Activated CD8-positive, alpha-beta memory T cell treated with anti-CD3 and anti-CD28 coated beads for 1 hour (primary cell): Measurements from ENCODE around the gene VPS26A.
A peak's percentile ranks its signal among the peaks of the same experiment; 100 is the strongest.

Experiments used
- DNase-seq, 2 donors: peaks; one replicate each; pipeline ENCODE4 v3.0.0-alpha.2; 2020; ENCODE audit warnings: low read depth in 1 of 2; ENCODE audit errors: extremely low read depth in 1 of 2

Gene VPS26A

DNA sequence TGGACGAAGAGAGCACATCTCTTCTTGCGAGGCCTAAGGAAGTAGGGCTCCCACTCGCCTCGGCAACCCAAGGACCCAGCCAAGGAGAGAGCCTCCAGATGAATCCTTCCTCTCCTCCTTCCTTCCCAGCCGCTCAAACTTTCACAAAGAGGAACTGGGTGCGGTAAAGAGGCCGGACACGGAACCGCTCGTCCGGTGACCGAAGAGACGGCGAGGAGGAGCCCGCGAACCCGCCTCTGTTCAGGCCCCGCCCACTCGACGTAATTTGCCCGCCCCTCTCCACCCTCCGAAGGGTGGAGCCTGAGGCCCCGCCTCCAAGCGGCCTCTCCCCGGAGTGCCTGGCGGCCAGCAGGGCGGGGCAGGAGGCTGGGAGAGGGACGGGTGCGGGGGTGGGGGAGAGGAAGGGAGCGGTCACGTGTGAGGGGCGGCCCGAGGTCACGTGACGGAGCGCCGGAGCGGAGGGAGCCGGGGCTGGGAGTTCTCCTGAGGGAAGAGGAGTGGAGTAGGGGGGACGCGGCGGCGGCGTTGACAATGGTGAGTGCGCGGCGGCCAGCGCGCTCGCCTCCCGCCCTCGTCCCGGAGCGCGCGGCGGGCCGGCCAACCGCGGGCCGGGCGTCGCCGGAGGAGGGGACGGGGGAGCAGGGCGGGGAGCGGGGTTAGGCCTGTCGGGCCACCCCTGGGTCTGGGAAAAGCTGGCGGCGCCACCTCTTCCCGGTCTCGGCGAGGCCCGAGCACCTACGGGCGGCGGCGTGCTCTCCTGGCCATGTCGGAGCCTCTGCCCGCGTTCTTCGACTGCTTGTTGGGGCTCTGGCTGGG lies at the start of gene VPS26A:
VPS26A (plus strand) TSS at position 432 of the 816 bp plus-strand sequence; CDS start at position 532, 100 bp downstream.
- peak; percentile 96 to 98 for DNase-seq

DNA sequence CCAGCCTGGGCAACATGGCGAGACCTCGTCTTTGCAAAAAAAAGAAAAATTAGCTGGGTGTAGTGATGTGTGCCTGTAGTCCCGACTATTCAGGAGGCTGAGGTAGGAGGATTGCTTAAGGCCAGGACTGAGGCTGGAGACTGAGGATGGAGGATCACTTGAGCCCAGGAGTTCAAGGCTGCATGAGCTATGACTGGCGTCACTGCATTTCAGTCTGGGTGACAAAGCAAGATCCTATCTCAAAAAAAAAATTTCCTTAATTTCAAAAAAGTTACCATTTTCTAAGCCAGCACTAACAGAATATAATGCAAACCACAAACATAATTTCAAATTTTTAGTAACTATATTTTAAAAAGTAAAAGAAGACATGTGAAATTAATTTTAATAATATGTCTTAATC lies 49.4 kb upstream of the VPS26A start:
- DNase-seq = no peak

DNA sequence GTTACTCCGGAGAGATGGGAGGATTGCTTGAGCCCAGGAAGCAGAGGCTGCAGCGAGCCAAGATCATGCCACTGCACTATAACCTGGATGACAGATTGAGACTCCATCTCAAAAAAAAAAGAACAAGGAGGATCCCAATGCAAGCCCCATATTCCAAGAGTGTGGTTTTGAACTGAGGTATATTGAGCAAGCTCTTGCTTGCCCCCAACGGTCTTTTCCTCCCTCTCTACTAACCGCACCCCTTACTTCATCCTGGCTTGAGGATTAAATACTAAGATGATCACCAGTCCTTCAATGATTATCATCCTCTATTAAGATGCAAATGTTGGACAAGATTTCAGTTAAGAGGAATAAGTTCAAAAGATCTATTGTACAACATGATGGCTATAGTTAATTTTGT lies 48.5 kb upstream of the VPS26A start:
- DNase-seq = no peak

DNA sequence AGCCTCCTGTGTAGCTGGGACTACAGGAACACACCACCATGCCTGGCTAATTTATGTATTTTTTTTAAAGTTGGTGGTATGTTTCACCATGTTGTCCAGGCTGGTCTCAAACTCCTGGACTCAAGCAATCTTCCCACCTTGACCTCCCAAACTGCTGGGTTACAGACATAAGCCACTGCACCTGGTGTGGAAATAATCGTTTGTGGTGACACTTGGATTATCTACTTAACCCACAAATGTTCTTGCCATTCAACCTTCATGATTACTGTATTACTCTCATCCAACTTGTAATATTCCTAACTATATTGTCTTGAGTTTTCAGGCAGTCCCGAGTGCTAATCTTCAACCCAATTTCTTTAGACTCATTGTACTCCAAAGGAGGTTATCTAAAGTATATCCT lies 45.7 kb upstream of the VPS26A start:
- no peak for DNase-seq

DNA sequence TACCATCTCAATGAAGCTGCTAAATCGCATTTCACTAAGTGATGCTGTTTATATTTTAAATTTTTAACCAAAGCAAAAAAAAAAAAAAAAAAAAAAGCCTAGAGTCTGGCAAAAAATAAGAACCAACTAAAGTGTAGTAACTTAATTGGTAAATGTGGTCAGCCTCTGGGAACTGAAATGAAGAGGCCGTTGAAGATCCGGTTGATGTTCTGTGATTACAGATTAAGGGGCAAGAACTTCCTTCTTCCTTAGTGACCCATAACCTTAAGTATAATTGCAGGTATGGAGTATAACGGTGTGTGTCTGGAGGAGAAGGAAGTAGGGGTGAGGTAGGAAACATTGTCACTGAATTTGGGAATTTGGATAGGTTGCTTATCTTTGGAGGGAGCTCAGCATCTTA lies 43.8 kb upstream of the VPS26A start:
- DNase-seq = no peak

DNA sequence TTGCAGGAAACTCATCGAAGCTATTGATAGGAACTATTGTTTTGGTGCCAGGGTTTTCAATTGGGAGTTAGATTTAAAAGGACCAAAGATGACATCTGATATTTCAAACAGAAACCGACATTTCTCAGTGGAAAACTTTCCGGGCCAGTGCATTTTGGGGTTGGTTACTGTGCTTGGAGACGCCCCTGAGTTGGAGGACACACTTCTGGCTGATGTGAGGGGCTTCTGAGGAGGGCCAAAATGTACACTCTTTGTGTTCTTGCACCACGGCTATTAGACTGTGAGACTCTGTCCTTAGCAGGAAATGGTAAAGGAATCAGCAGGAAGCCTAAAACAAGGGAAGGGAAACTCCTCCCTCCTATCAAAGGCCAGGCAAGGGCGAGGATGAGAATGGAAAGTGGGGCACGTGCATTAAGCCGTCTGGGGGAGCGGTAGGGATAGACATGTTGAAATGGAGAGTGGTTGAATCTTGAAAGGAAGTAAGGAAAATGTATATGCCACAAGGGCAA lies 37.9 kb upstream of the VPS26A start:
- no peak for DNase-seq

DNA sequence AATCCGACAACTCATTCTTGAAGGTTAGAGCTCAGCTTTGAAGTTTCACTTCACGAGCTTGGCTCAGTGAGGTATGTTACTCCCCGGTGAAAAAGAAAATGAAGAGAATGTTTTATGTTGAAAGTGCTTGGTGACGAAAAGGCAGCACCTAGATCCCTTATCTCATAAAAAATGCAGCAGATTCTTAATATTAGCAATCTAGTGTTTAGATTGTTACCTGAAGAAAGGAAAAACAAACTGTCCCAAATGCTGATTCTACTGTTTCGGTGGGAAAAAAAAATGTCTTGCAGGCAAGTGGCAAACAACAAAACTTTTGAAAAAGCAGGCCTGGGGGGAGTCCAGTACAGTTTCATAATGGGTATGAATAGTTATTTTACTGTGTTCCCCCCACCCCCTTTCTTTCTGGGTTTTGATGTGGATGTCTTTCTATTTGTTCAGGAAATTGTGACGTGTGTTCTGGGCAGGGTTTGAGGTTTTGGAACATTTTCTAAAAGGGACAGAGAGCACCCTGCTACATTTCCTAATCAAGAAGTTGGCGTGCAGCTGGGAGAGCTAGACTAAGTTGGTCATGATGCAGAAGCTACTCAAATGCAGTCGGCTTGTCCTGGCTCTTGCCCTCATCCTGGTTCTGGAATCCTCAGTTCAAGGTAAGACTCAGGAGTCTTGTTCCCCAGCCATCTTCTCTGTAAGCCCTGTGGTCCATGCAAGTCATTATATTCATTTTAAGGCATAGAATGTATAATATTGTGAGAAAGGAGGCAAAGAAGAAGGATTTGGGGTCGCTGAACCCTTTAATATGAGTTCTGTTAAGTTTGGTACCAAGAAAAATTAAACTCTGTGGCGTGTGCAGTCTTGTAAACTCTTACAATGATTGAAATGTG lies 36.1 kb upstream of the VPS26A start, which contains the start of gene SRGN:
SRGN (plus strand) TSS at position 514 of the 881 bp plus-strand sequence; CDS start at position 569, 55 bp downstream.
- peak; percentile 49 to 70 for DNase-seq

DNA sequence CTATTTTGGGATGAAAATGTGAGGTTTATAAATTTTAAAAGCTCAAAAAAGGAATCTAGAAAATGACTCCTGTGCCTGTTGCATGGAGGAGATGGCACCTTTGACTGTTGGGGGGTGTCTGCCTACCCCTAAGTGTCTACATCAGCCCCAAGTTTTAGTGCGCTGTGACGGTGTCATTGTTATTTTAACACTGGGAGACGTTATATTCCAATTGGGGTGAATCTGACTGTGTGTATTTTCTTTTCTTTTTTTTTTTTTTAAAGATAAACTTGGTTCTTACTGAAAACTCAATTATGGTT lies 35.6 kb upstream of the VPS26A start:
- DNase-seq = no peak

DNA sequence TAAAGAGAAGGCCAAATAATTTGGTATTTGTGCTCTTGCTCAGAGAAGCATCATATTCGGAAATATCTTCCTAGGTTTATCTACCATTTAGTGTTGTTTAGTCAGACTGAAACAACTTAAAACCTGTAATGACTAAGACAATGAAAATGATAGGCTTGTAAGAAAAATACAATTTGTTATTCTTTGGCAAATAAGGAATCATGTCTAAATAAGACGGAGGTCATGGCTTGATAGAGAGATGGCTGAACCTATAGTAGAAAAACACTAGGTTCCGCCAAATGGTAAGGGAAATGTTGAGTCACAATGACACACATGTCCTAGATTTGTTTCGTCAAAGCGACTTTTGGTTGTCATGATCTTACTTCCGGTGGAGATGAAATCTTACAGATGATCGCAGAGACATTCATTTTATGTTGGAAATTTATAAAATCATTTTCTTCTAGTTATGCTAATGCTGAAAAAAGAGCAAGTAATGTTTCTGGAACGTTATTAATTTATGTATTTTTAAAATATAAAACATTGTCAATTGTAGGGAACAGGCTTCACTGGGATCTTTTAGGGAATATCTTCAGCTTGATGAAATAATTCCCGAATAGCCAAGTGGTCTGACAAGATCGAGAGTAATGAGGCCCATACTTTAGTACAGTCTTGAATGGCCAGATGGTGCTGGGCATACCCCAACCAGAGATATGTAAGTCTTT lies 35.0 kb upstream of the VPS26A start:
- DNase-seq = no peak

DNA sequence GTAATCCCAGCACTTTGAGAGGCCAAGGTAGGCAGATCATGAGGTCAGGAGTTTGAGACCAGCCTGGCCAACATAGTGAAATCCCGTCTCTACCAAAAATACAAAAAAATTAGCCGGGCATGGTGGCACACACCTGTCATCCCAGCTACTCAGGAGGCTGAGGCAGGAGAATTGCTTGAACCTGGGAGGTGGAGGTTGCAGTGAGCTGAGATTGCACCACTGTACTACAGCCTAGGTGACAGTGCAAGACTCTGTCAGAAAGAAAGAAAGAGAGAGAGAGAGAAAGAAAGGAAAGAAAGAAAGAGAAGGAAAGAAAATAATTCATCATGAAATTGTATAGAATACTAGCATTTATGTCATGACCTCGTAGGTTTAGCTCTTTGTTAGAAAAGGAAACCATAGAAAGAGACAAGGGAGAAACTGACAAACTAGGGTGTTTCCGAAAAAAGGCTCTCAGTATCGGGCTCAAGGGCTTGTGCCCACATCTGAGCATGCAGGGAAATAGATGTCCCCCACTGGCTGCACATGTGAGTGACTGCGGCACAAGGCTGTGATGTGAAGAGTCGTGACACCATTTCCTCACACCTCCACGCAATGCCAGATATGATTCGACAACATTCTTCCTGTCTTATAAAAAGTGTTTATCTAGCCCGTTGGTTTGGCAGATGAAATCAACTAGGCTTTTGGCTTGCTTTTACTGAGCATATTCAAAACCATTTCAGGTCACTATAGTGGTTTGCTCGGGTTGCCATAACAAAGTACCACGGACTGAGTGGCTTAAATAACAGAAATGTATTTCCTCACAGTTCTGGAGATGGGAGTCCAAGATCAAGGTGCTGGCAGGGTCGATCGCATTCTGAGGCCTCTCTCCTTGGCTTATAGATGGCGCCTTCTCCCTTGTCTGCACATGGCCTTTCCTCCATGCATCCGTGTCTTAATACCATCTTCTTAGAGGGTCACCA lies 34.1 kb upstream of the VPS26A start:
- DNase-seq = peak; percentile 33 to 65

DNA sequence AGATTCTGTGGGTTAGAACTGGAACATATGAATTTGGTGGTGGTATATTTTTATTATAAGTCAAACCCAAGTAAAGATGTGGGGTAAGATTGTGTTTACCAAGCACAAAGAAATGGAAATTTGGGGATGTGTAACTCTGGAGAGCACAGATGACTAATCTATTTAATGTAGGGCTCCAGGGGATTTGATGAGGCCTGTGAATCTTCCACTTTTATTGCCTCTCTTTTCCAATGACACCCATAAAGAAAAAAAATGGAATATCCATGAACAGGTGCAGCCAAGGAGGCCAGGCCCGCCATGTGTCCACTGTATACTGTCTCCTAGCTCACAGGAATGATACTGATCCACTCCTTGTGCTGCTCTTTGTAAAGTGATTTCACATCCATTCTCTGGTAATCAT lies 33.3 kb upstream of the VPS26A start:
- no peak for DNase-seq

DNA sequence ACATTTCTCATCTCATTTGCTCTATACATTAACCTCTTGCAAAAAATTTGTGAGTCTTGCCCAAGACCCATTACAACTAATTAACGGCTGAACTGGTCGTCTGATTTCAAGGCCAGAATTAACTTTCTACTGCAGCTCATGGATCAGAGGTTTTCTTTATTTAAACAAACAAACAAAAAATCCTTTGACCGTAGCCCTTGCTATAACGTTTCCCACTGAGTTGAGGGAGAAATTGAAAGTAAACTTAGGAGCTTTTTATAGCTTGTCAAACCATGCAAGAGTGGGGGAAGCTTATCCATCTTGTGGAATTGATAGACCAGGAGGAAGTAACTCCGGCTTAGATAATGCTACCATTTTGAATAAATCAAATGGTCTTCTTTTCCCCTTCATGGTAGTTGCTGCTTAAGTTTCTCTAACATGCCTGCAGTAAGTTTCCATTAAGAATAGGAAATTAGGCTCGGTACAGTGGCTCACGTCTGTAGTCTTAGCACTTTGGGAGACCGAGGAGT lies 32.8 kb upstream of the VPS26A start:
- DNase-seq = no peak

DNA sequence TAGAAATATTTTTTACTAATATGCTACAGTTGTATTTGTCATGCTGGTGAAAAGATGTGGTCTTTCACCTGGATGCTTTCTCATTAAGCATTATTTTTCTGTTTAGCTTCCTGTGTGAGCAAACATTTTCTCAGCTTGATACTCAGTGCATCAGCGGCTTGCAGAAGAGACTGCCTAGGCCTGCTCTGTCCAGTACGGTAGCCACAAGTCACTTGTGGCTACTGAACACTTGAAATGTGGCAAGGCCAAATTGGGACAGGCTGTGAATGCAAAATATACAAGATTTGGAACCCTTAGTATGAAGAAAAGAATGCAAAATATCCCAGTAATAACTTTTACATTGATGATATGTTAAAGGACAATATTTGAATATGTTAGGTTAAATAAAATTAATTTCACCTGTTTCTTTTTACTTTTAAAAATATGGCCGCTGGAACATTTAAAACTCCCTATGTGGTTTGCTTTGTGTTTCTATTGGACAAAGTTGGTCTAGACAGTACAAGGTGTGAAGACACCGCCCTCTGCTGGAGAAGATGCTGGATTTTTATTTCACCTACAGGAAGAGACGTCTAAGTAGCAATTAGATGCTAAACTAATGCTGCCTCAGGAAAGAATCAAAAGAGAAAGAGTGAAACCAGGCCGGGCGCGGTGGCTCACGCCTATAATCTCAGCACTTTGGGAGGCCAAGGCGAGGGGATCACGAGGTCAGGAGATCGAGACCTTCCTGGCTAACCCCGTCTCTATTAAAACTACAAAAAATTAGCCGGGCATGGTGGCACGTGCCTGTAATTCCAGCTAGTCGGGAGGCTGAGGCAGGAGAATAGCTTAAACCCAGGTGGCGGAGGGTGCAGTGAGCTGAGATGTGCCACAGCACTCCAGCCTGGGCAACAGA lies 30.8 kb upstream of the VPS26A start:
- peak; percentile 54 to 55 for DNase-seq

DNA sequence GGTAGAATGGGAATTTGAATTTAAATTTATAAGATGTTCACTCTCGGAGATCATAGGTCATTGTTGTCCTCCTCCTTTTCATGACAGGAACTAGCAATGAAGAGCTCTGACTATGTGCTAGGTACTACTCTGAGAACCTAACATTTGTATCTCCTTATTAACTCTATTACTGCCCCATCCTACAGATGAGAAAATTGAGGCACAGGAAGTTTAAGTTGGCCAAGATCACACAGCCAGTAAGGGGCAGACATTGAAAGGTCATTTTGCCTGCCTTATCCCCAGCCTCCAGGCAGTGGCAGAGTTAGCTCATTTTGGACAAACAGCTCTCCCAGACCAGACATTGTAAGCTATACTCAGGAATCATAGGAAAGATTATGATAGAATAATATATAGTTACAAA lies 30.0 kb upstream of the VPS26A start:
- DNase-seq = no peak

DNA sequence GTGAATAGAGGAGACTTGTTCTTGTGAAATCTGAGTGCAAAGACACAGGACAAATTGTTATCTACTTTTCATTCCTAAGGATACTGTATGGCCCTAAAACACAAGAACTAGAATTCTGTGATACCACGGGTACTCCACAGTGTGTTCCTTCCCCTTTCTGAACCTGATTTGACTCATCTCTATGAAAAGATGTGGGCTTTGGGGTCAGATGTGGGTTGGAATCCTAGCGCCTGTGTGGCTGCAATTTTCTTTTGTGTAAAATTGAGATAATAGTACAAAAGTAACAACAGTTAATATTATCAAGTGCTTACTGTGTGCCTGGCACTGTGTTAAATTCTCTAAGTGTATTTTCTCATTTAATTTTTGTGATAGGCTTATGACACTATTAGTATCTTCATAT lies 27.9 kb upstream of the VPS26A start:
- no peak for DNase-seq

DNA sequence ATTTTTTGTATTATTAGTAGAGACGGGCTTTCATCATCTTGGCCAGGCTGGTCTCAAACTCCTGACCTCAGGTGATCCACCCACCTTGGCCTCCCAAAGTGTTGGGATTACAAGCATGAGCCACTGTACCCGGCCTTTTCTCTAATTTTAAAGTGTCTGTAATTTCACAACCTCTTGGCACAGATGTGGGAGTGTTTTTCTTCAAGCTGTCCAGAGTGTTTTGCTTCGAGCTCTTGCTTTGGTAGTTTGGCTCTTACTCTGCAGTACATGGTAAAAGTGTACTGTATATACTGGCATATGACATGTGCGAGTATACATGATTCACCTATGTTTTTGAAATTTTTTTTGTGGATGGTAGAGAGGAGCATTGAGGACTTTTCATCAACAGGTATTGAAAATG lies 26.2 kb upstream of the VPS26A start:
- no peak for DNase-seq

DNA sequence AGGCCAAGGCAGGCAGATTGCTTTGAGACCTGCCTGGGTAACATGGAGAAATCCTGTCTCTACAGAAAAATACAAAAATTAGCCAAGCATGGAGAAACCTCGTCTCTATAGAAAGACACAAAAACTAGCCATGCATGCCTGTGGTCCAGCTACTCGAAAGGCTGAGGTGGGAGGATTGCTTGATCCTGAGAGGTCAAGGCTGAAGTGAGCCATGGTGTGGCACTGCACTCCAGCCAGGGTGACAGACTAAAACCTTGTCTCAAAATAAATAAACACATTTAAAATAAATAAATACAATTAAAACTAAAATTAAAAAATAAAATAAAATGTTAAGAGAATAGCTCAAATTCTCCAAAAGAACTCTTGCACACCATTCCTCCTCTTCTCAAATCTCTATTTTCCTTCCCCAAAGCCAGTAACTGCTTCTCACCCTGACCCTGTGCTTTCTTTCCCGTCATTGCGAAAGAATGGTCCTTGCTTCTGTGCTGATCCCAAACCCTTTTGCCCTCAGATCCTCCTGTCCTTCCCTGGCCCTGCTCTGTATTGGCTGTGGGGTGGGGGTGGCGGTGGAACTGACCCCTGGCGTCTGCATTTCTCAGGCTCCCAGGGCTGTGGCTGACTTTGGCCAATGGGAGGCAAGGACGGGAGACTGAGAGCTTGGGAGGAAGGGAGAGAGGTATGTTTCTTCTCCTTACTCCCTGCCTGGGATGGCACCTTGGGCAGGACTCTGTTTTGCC lies 23.7 kb upstream of the VPS26A start:
- DNase-seq = no peak

DNA sequence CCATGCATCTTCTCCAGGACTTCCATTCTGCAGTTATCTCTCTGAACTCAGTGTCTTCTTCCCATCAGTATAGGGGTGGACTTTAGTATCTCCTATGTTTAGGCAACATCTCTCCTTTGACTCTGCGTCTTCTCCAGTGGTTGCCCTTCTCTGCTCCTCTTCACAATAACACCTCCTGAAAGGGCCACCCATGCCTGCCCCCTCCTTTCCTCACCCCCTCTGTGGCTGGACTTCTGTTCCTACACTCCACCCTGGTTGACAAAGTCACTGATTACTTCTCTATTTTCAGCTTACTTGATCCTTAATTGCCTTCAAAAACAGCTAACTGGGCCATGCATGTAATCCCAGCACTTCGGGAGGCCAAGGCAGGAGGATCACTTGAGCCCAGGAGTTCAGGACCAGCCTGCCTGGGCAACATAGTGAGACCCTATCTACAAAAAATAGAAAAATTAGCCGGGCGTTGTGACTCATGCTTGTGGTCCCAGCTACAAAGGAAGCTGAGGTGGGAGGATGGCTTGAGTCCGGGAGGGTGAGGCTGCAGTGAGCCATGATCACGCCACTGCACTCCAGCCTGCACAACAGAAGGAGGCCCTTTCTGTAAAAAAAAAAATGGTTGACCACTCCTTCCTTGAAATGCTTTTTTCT lies 22.4 kb upstream of the VPS26A start:
- no peak for DNase-seq
